Inflammatory macrophage treated with lipopolysaccharide for 1 hour (primary cell): Measurements from ENCODE around the gene TLCD2.
"Not testable (repeated sequence)": the region's sequence is repeated elsewhere in the genome, so short reads cannot be mapped to it uniquely, and the experiment has no call there.

Source experiments
- DNase-seq, 2 donors: peaks; one replicate each; pipeline ENCODE4 v3.0.0-alpha.2; 2020 to 2022

Gene TLCD2, protein sequence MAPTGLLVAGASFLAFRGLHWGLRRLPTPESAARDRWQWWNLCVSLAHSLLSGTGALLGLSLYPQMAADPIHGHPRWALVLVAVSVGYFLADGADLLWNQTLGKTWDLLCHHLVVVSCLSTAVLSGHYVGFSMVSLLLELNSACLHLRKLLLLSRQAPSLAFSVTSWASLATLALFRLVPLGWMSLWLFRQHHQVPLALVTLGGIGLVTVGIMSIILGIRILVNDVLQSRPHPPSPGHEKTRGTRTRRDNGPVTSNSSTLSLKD

DNA sequence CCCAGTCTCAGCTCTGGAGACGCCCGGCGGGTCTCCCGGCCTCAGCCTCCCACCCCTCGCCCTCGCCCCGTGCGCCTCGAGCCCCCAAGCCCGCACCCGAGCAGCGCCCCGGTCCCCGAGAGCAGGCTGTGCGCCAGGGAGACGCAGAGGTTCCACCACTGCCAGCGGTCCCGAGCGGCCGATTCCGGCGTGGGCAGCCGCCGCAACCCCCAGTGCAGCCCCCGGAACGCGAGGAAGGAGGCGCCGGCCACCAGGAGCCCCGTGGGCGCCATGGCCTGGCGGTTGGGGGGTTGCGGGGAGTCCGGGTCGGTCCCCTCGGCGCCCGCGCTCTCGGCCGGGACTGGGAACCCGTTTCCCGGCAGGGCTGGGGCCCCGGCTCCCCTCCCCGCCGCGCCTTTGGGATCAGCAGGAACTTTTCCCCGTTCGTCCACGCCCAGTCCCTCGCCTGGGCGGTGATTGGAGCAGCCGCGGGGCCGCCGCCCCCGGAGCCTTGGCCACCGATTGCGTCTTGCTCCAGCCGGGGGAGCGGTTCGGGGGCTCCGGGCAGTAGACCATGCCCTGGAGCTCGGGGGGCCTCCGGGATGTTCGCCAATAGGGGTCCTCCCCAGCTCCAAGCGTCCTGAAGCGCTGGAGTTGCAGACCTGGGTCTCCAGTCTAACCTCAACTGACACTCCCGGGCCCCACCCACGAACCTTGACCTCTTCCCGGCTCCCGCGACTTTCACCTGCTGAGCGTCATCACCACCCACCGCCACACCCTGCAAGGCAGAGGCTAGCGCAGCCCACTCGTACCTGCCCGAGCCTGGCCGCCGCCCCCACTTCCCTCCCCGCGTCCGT is at the start of gene TLCD2:
Gene TLCD2, minus strand, starts transcription at position 407 of the 836 bp plus-strand sequence. Its CDS starts 135 bp downstream, at position 272.
- peak; percentile 45 to 49 for DNase-seq

DNA sequence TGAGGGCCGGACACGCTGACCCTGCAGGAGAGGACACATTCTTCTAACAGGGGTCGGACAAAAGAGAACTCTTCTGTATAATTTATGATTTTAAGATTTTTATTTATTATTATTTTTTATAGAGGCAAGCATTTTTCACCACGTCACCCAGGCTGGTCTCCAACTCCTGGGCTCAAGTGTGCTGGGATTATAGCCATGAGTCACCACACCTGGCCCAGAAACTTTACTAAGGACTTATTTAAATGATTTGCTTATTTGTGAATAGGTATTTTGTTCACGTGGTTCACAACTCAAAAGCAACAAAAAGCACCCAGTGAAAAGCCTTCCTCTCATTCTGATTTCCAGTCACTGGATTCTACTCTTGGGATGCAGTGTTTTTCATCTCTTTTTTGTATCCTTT is 49.4 kb upstream of the TLCD2 start:
- no peak for DNase-seq

DNA sequence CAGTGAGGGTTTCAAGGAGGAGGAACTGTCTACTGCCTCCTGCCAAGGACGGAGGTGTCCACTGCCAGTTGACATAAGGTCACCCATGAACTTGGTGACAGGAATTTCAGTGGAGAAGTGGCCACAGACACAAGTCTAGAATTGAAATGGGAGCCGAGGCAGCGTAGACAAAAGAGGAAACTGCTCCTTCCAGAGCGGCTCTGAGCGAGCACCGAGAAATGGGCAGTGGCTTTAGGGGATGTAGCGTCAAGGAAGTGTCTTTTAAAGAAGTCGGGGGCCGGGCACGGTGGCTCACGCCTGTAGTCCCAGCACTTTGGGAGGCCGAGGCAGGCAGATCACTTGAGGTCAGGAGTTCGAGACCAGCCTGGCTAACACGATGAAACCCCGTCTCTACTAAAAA is 48.6 kb upstream of the TLCD2 start:
- DNase-seq = peak; percentile 64 to 71

DNA sequence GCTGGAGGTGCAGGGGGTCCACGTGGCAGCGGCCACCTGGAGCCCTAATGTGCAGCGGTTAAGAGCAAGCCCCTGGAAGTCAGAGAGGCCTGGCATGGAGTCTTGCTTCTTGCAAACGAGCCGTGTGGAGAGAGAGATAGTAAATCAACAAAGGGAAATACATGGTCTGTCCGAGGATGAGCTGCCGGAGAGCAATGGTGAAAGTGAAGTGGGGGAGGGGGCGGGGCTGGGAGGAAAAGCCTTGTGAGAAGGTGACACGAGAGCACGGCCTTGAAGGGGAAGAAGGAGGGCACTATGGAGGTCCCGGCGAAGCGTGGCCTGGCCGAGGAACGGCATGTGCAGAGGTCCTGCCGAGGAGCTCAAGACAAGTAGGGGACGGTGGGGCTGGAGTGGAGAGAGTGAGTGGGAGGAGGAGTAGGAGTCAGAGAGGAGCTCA is 45.7 kb upstream of the TLCD2 start:
- no peak for DNase-seq

GRCh38 chr17:1755252-1755826 is 45.2 kb upstream of the TLCD2 start:
- DNase-seq = no peak

- DNase-seq = no peak
These were observed 44.4 kb upstream of the TLCD2 start for GRCh38 chr17:1754430-1755112.

DNA sequence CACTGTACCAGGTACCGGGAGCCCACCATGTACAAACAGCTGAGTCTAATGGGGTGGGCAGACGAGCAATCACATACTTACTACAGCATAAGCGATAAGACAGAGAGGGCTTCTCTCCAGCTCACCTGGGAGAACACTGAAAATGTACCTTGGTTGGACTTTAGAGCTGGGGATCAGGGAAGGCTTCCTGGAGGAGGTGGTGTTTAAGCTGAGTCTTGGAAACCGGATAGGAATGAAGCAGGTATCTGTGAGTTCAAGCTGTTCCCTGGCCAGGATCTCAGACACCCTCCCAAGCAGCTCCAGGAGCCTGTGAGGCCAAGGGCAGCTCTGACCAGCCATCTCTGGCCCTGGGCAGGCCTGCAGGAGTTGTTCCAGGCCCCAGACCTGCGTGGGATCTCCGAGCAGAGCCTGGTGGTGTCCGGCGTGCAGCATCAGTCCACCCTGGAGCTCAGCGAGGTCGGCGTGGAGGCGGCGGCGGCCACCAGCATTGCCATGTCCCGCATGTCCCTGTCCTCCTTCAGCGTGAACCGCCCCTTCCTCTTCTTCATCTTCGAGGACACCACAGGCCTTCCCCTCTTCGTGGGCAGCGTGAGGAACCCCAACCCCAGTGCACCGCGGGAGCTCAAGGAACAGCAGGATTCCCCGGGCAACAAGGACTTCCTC is 43.7 kb upstream of the TLCD2 start:
- peak; percentile 51 to 55 for DNase-seq

GRCh38 chr17:1752425-1753262 is 42.5 kb upstream of the TLCD2 start:
- peak; percentile 44 to 65 for DNase-seq

GRCh38 chr17:1750628-1751027 is 40.5 kb upstream of the TLCD2 start:
- DNase-seq = no peak

DNA sequence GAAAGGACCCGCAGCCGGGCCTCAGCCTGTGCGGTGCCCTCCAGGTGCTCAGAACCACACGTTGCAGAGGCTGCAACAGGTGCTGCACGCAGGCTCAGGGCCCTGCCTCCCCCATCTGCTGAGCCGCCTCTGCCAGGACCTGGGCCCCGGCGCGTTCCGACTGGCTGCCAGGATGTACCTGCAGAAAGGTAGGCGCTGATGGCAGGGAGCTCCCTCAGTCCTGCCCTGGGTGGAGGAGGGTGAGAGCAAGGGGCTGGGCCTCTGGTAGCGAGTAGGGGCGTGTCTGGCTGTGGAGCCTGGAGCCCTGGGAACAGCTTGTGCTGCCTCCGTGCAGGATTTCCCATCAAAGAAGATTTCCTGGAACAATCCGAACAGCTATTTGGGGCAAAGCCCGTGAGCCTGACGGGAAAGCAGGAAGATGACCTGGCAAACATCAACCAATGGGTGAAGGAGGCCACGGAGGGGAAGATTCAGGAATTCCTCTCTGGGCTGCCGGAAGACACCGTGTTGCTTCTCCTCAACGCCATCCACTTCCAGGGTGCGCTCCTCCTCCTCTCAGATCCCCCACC is 36.9 kb upstream of the TLCD2 start:
- no peak for DNase-seq

DNA sequence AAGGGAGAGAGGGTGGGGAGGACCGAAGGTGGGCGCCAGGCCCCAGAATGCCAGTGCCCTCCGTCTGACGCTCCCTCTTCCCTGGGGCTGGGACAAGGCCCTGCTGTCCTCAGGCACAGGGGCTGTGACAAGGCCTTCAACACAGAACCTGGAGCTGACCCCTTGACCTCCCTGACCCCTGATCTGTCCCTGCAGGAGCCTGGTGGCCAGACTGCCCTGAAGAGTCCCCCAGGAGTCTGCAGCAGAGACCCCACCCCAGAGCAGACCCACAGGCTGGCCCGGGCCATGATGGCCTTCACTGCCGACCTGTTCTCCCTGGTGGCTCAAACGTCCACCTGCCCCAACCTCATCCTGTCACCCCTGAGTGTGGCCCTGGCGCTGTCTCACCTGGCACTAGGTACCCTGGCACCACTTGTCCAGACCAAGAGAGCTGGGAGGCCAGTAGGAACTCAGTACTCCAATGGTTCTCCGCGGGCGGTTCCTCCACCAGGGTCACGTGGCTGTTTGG is 35.4 kb upstream of the TLCD2 start:
- no peak for DNase-seq

GRCh38 chr17:1744551-1745512 is 34.7 kb upstream of the TLCD2 start:
- no peak for DNase-seq

DNA sequence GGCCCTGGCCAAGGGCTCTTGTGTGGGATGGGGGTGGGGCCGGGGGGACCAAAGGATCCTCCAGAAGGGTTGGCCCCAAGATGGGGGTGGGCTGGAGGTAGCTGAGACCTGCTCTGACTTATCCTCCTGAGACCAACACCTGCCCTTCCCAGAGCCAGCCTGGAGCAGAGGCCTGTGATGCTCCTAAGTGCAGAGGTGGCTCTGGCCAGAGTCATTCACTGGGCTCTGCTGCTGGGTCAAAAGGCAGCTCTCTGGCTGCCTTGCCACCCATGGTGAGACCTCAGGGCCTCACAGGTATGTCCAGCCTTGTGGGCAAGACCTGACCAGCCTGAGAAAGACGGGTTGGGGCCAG is 32.9 kb upstream of the TLCD2 start:
- no peak for DNase-seq

GRCh38 chr17:1742371-1743087 is 32.4 kb upstream of the TLCD2 start, which contains the start of gene SERPINF2:
Gene SERPINF2 (plus strand): TSS chr17:1742871. CDS start chr17:1744996, 2,125 bp downstream.
- no peak for DNase-seq

GRCh38 chr17:1741899-1742298 is 31.7 kb upstream of the TLCD2 start:
- DNase-seq = not testable (repeated sequence)

- no peak for DNase-seq
These were observed 27.5 kb upstream of the TLCD2 start for GRCh38 chr17:1737531-1738291.

- DNase-seq = peak; percentile 93 to 96
These were observed 26.4 kb upstream of the TLCD2 start for GRCh38 chr17:1736348-1737281.
